GM18907 (cell line): ENCODE data around the gene CAMSAP2.

Experiments used
- ATAC-seq: cut with Tn5 transposase; IDR thresholded peaks from one replicate; pipeline ENCODE4 v1.9.1; 2021; ENCODE audit warnings: mild to moderate bottlenecking, moderate library complexity; ENCODE audit not compliant: unreplicated experiment

Gene CAMSAP2, protein sequence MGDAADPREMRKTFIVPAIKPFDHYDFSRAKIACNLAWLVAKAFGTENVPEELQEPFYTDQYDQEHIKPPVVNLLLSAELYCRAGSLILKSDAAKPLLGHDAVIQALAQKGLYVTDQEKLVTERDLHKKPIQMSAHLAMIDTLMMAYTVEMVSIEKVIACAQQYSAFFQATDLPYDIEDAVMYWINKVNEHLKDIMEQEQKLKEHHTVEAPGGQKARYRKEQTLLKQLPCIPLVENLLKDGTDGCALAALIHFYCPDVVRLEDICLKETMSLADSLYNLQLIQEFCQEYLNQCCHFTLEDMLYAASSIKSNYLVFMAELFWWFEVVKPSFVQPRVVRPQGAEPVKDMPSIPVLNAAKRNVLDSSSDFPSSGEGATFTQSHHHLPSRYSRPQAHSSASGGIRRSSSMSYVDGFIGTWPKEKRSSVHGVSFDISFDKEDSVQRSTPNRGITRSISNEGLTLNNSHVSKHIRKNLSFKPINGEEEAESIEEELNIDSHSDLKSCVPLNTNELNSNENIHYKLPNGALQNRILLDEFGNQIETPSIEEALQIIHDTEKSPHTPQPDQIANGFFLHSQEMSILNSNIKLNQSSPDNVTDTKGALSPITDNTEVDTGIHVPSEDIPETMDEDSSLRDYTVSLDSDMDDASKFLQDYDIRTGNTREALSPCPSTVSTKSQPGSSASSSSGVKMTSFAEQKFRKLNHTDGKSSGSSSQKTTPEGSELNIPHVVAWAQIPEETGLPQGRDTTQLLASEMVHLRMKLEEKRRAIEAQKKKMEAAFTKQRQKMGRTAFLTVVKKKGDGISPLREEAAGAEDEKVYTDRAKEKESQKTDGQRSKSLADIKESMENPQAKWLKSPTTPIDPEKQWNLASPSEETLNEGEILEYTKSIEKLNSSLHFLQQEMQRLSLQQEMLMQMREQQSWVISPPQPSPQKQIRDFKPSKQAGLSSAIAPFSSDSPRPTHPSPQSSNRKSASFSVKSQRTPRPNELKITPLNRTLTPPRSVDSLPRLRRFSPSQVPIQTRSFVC (N-terminal part only)

DNA sequence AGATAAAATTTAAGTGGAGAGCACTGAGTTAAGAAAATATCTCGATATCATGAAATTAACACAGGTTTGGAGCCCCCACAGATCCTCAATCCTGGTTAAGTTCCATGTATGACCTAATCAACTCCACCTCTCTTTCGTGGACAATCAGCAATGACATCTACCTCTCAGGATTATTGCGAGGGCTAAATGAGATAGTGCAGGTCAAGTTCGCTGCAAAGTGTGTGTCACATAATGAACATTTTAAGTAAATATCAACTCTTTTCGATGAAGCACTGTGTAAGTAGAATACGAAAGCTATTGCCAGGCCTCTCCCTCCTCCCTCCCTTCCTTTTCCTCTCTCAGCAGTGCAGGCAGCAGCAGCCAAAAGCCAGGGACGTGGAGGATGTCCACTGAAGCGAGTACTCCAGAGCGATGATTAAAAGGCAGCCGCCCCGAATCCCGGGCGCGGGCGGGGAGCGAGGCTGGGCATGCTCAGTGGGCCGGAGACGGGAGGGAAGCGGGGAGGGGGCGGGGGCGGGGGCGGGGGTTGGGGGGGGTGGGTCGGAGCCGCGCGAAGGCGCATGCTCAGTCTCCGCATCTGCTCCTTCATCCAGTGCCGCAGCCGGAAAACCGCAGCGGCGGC is at the start of gene CAMSAP2:
Gene CAMSAP2 (plus strand): TSS at position 567 of the 622 bp plus-strand sequence. CDS start 935 bp downstream, outside the sequence.
- peak; percentile 58 for ATAC-seq

DNA sequence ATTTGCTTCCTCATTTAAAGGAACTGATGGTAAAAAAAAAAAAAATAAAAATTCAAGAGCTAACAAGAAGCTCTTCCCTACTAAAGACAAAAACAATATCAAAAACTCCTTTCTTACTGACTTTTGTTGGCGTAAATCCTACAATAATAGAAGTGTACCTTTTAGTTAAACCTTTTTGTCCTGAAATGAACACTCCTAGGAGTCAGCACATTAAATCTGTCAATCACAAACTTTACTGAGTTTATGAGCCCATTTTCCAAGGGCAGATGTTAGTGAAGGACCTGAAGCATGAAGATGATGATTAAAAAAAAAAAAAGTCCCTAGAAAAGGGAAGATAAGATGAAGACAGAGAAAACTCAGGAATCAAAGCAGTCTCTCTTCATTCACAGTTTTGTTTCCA is 46.4 kb upstream of the CAMSAP2 start:
- ATAC-seq, result no peak

DNA sequence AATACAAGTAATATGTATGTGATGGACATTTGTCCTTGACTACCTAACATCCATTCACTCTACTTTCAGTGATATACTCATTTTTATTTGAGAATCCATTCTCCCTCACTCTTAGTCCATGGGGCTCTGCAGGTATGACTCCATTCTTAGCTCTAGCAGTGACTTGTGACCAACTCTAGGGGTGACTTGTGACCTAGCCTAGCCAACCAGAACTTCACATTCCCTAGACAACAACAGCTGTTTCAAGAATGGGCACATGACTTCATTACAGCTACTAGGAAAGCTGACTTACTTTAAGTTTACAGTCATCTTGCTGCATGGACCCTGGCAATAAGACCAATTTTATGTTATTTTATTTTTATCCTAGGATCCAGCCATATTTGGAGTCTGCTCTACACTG is 45.4 kb upstream of the CAMSAP2 start:
- ATAC-seq, result no peak

DNA sequence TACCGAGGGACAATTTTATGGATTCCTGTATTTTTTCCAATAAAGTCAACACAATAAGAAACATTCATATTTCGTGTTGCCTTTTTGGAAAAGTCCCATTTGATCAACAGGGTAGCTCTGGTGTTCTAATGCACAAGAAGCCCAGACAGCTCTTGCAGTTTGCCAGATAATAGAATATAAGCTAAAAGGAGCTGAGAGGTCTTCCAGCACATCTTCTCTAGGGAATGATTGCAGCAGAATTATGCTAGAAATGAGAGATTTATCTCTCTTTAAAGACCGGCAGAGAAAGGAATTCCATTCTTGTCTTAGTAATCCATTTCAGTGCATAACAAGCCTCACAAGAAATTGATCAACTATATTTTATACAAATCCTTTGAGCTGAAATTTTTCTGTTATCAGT is 44.0 kb upstream of the CAMSAP2 start:
- ATAC-seq, result no peak

DNA sequence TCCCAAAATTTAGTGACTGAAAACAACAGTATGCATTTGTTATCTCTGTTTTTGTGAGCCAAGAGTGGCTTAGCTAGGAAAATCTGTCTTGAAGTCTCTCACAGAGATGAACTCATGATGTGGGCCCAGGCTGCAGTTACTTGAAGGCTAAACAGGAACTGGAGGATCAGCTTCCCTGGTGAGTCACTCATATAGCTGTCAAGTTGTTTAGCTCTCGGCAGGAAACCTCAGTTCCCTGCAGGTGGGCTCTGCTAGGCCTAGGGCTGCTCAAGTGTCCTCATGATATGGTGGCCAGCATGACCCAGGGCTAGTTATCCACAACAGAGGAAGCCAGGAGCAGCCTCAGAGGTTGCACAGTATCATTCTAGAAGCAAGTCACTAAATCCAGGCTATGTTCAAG is 38.8 kb upstream of the CAMSAP2 start:
- ATAC-seq, result no peak

DNA sequence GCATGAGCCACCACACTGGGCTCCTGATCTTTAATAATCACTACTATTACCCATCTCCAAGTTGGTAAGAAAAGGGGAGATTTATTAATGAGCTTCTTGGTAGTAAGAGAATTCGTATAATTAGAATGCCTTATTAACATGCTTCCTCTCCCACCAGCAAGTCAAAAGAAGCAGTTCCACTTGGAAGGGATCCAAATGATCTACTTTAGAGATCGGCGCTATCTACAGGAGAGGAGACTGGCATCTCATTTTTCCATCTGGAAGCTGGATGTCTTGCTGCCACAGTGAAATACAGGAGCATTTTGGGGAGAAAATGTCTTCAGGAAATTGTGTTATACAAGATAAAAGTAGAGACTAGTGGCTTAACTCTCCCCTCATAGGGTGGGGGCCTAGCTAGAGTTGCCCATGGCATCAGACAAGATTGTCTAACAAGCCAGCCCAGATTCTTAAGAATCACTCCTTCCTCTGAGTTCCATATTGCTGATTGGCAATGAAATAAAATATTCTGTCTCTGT is 33.6 kb upstream of the CAMSAP2 start:
- no peak for ATAC-seq

DNA sequence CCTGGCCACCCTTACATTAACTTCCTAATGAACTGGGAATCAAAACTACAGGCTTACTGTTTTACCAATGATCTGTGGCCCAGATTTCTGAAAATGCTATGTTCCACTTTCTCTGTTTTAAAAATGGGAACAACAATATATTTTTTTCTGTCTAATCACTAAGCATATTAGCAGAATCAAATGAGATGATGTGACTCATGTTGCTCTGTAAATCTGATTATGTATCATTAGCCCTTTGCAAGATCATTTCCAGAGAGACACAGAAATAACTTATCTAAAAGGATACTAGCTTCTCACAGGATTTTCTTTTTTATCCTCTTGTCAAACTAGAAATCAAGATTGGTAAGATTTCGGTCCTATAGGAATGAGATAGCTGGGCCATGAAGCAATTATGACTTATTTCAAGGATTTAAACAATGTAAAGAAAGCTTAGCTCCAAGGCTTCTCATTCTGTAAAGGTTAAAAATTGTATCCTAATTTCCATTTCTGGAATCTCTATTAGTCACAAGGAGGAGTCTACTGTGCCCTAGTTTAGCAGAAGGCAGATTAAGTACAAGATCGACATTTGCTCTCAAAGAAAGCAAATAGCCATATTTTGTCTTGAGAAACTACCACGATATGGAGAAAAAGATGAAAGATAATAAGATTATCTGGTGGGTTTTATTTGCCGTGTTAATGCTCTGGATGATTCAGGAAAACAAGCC is 32.4 kb upstream of the CAMSAP2 start:
- ATAC-seq, result no peak

DNA sequence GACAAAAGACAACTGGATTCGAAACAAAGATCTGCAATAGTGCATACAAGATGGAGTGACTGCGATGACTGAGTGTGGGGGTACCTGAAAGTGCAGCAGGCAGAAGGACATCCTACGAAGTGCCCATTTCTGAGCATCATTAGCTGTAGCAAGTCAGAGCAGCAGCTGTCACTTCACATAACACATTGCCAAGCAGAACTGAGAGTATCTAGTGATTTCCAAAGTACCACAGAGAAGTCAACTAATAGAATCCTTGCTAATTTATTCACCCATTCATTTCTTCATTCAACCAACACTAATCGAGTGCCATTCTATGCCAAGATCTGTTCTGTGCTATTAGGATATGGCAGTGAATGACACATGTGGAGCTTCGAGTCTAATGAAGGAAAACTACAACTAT is 31.6 kb upstream of the CAMSAP2 start:
- no peak for ATAC-seq

DNA sequence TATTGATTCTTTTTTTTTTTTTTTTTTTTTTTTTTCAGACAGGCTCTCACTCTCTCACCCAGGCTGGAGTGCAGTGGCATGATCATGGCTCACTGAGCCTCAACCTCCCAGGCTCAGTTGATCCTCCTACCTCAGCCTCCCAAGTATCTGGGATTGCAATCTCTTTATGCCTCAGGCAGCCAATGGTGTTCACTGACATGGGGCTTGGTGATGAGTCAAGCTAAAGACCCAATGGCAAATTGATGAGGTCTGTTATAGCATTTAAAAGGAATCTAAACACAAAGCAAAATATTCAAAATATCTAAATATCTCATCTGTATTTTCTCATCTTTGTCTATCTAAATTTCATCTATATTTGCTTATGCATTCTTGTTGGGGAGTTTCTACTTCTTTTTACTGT is 30.5 kb upstream of the CAMSAP2 start:
- no peak for ATAC-seq

DNA sequence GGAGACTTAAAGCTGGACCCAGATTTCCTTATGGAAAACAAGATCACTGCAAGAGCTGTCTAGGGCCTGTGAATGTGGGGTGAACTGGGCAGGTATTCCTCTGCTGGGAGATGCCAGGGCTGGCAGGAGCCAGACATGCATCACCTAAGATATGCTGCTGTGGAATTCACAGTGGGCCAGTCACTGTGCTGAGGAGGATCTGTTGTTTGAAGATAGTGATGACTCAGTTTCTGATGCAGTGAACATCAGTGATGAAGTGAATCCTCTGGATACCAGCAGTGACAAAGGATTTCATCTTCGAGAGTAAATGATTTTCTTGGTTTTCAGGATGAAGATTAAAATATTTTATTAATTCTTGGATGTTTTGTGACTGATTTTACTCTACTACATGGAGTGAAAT is 29.9 kb upstream of the CAMSAP2 start:
- ATAC-seq, result no peak

DNA sequence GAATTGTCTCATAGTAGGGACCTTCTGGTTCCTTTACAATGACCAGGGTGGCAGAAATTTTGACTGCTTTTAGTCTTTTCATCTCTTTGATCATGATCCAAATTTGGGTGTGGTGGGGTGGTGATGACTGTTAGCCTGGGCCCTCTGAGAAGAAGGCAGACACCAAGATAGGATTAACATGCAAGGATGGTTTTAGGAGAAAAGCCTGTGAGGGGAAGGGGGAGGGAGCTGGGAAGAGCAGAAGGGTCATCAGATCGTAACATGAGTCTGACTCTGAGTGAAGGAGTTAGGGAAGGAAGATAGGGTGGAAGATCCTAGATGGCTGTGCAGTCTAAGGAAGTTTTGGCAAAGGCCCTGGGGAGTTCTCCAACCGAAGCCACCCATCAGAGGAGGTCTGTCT is 28.5 kb upstream of the CAMSAP2 start:
- no peak for ATAC-seq

DNA sequence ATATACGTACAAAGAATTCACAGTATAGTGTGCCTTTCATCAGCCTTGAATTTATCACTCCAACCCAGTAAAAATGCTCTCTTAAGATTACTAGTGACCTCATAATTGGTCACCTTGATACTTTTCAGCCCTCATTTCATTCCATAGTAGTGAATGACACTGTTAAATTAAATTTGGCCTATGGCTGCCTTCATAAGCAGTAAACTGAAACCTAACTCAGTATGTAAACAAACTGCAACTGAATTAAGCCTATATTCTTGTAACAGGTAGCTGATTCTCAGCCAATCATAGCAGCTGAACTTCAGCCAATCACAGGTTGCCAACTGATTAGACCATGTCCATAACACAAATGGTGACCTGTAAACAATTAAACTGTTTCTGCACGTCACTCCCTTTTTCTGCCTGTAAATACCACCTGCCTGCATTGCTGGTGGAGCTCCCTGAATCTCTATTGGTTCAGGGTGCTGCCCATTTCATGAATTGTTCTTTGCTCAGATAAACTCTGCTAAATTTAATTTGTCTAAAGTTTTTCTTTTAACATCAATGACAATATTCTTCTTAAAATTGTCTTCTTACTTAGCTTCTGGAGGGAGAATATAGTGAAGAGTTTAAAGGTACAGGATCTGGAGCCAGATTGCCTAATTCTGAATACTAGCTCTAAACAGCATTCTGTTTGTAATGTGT is 24.0 kb upstream of the CAMSAP2 start:
- no peak for ATAC-seq

DNA sequence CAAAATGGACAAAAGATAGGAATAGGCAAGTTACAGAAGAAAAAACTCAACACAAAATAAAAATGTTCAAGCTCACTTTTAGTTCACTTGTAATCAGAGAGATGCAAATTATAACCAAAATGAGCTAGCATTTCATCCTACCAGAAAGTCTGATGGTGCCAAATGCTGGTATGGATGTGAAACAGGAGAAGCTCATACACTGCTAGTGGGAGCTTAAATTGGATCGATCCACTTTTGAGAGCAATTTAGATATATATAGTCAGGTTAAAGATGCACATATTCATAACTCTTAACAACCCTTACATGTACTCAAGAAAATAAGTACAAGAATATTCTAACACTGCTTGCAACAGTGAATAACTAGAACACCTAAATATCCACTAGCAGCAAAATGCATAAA is 18.5 kb upstream of the CAMSAP2 start:
- no peak for ATAC-seq

DNA sequence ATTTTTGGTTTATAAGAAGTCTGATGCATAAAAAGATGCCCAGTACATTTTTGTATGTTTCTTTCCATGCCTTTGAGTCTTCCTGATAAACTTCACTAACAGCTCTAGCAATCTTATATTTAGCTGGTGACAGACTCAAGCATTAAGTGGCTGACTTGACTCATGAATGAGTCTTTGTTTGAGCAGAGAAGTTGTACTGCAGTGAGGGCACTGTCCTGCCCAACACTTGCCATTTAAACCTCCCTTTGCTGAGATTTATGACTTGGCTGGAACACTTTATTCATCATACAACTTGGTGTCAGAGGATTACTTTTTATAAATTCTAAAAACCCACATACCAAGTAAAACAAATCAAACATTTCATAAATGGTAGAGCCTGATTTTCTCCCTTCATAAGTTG is 14.6 kb upstream of the CAMSAP2 start:
- no peak for ATAC-seq

DNA sequence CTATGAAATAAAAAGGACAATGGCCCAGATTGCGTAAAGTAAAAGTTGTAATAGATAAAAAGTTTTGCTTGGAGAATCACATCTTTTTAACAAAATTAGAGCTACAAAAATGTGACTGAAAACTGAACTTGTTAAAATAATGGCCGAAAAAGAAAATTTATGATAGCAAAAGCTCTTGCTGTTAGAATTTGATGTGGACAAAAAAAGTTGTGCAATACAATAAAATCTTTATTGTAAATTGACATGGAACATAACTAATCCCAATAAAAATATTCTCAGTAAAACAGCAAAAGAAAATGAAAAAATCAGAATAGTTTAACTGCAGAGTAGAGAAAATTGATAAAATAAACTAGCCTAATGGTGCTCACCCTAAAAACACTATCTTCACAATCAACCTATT is 11.4 kb upstream of the CAMSAP2 start:
- no peak for ATAC-seq

DNA sequence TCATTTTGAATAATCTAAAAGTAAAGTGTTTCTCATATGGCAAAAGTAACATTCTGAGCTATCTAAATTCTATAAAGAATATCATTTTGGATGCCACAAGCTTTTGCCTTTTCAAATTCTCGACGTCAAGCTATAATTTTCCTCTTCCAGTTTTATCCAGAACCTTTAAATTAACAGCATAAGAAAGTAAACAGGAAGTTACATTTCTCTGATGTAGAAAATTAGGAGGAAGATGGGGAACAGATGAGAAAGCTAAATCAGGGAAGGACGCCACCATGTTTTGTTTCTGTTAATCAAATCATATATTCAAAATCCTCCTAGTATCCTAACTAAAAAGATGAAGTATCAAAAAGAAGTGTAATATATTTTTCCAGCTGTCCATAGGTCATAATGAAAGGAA is 8.8 kb upstream of the CAMSAP2 start:
- no peak for ATAC-seq

DNA sequence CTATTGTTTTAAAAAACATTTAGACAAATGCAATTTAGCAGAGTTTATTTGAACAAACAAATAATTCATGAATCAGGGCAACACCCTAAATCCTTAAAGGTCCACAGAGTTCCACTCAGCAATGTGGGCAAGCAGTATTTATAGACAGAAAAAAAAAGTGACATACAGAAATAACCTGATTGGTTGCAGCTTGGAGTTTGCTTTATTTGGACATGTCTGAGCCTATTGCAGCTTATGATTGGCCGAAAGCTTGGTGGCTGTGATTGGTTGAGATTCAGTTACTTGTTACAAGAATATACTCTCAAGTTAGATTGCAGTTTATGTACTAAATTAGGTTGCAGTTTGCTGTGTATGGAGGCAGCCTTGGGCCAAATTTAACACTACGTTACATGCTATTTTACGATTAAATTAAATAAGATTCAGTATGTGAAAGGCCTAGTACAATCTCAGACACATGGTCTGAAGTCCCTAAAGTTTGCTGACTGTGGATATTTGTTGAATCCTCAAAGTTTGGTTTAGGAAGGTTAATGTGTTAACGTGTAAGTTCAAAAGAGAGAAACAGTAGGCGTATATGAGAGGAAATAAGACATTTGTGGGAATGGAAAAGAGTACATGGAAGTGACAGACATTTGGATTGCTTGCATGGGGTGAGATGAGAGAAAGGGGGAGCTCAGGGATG is 6.9 kb upstream of the CAMSAP2 start:
- ATAC-seq, result no peak

DNA sequence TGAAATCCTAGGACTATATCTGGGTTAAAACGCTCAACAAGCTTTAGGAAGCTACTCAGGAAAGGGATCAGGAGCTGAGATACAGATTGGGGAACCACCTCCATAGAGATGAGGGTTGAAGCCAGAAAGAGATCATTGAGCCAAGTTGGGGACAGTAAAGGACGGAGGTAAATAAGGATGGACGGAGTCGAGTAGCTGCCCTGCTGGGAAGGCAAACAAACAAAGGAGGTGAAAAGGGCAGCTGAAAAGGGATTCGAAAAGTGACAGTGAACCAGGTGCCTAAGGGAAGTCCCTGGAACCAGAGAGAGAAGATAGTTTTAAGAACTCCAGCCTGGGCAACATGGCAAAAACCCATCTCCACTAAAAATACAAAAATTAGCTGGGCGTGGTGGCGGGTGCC is 6.3 kb upstream of the CAMSAP2 start:
- no peak for ATAC-seq

DNA sequence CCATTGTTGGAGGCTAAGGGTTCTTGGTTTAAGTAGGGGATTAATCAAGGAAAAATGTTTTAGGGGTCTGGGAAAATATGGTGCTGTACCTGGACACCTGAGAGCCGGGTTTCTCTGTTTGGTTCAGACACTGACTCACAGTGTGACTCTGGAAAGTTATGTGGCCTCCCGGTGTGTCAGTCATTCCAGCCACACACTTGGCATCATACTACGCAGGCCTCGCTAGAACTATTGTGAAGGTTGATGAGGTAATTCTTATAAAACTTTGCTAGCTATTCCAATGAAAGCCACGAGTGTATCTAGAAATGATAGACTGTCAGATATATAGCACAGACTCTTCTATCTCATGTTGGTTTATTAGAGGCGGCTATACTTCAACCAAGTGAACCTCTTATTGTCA is 4.8 kb upstream of the CAMSAP2 start:
- ATAC-seq, result no peak
